Sigmoid colon (tissue), 4 donors: ENCODE measurements around the gene ZSCAN9.

Experiments used
- CTCF ChIP-seq, 4 experiments: fragments of 450-650 bp in 3 of 4; fragments of 200-600 bp in 1 of 4; IDR thresholded peaks; one replicate each; pipeline ENCODE4 v1.5.1; 2016 to 2019; ENCODE audit warnings: antibody characterized with exemption in 4 of 4, mild to moderate bottlenecking in 3 of 4, moderate library complexity in 2 of 4
- EP300 ChIP-seq, 4 donors: sonication (generic); formaldehyde crosslinking; IDR thresholded peaks; one replicate each; pipeline ENCODE4 v1.6.1; 2017; ENCODE audit warnings: antibody characterized with exemption in 4 of 4
- POLR2AphosphoS5 ChIP-seq, 4 donors: sonication (generic); formaldehyde crosslinking; IDR thresholded peaks; one replicate each; pipeline ENCODE4 v1.6.1; 2017; ENCODE audit warnings: antibody characterized with exemption in 4 of 4

GRCh38 chr6:28248916-28249315 is 23.8 kb downstream of the ZSCAN9 start:
- no peak for TF ChIP-seq CTCF (IDR thresholded peaks at IDR 0.05)
- TF ChIP-seq POLR2AphosphoS5 (IDR thresholded peaks at IDR 0.05): no peak
- no peak for TF ChIP-seq EP300 (IDR thresholded peaks at IDR 0.05)
